ENCODE data around the gene IPO8.
"Not testable (repeated sequence)": the region's sequence is repeated elsewhere in the genome, so short reads cannot be mapped to it uniquely, and the experiment has no call there.

The IPO8 gene

GRCh38 chr12:30687265-30687986 lies 8.2 kb downstream of the IPO8 start:
- DNase-seq: no peak

- no peak for DNase-seq
These were observed 16.4 kb downstream of the IPO8 start for GRCh38 chr12:30679241-30679640.

GRCh38 chr12:30678221-30678620 lies 17.4 kb downstream of the IPO8 start:
- DNase-seq: no peak

- DNase-seq: no peak
These were observed 34.5 kb downstream of the IPO8 start for GRCh38 chr12:30661210-30661609.

- DNase-seq: no peak
These were observed 43.5 kb downstream of the IPO8 start for GRCh38 chr12:30652034-30652696.

- no peak for DNase-seq
These were observed 48.8 kb downstream of the IPO8 start for GRCh38 chr12:30646821-30647220.

GRCh38 chr12:30643366-30643765 lies 52.3 kb downstream of the IPO8 start:
- DNase-seq: no peak

- DNase-seq: no peak
These were observed 55.3 kb downstream of the IPO8 start for GRCh38 chr12:30640392-30640791.

- no peak for DNase-seq
These were observed 60.3 kb downstream of the IPO8 start for GRCh38 chr12:30635385-30635784.

GRCh38 chr12:30631740-30632139 lies 63.9 kb downstream of the IPO8 start:
- DNase-seq: no peak

GRCh38 chr12:30630979-30631285 lies 64.7 kb downstream of the IPO8 start:
- no peak for DNase-seq

GRCh38 chr12:30630076-30630978 lies 65.3 kb downstream of the IPO8 start:
- DNase-seq: no peak

GRCh38 chr12:30626847-30627246 lies 68.8 kb downstream of the IPO8 start:
- DNase-seq: no peak

GRCh38 chr12:30624009-30624408 lies 71.7 kb downstream of the IPO8 start:
- DNase-seq: no peak

- DNase-seq: no peak
These were observed 73.2 kb downstream of the IPO8 start for GRCh38 chr12:30622509-30622908.

GRCh38 chr12:30621663-30622241 lies 73.9 kb downstream of the IPO8 start:
- not testable (repeated sequence) for DNase-seq

GRCh38 chr12:30617346-30618016 lies 78.2 kb downstream of the IPO8 start:
- DNase-seq: no peak

GRCh38 chr12:30614031-30614430 lies 81.6 kb downstream of the IPO8 start:
- no peak for DNase-seq

GRCh38 chr12:30613119-30613830 lies 82.4 kb downstream of the IPO8 start:
- DNase-seq: no peak

- no peak for DNase-seq
These were observed 85.0 kb downstream of the IPO8 start for GRCh38 chr12:30610718-30611117.

- DNase-seq: not testable (repeated sequence)
These were observed 85.8 kb downstream of the IPO8 start for GRCh38 chr12:30609819-30610218.

GRCh38 chr12:30604302-30604701 lies 91.4 kb downstream of the IPO8 start:
- not testable (repeated sequence) for DNase-seq

All from NCI-H187 treated with DMSO at 0.1 percent for 48 hours (cell line).